HG03575 (cell line): ENCODE results near the gene ACOX3.
"Not testable (repeated sequence)": the region's sequence is repeated elsewhere in the genome, so short reads cannot be mapped to it uniquely, and the experiment has no call there.

ENCODE experiments used
- ATAC-seq: cut with Tn5 transposase; IDR thresholded peaks from one replicate; pipeline ENCODE4 v1.9.1; 2021; ENCODE audit not compliant: unreplicated experiment, insufficient number of reproducible peaks, low FRiP score; ENCODE audit errors: extremely low read depth

The ACOX3 gene

DNA sequence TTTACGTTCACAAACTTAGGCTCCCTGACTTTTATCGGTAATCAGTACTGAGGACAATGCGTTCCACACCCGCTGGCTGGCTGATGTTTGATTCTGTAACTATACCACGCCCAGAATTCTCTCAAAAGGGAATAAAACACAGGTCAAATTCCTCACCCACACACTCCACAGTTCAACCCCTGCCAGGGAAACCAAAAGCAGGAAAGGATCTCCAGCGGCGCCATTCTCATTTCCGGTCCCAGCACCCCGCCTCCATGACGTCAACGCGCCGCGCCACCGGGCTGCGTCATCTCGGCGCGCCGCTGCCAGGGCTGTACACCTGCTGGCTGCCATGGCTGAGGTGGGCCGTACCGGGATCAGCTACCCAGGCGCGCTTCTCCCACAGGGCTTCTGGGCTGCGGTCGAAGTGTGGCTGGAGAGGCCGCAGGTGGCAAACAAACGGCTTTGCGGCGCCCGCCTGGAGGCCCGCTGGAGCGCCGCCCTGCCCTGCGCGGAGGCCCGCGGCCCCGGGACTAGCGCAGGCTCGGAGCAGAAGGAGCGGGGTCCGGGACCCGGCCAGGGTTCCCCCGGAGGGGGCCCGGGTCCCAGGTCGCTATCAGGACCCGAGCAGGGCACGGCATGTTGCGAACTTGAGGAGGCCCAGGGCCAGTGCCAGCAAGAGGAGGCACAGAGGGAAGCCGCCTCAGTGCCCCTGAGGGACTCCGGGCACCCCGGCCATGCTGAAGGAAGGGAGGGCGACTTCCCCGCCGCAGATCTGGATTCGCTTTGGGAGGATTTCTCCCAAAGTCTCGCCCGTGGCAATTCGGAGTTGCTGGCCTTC lies at the start of gene ACOX3, which contains the start of gene TRMT44:
Gene ACOX3, minus strand, starts transcription at position 232 of the 820 bp plus-strand sequence. CDS start 24,202 bp downstream, outside the sequence.
Gene TRMT44, plus strand, starts transcription at position 286 of the 820 bp plus-strand sequence. Its CDS starts 46 bp downstream, at position 332.
- ATAC-seq: no peak

DNA sequence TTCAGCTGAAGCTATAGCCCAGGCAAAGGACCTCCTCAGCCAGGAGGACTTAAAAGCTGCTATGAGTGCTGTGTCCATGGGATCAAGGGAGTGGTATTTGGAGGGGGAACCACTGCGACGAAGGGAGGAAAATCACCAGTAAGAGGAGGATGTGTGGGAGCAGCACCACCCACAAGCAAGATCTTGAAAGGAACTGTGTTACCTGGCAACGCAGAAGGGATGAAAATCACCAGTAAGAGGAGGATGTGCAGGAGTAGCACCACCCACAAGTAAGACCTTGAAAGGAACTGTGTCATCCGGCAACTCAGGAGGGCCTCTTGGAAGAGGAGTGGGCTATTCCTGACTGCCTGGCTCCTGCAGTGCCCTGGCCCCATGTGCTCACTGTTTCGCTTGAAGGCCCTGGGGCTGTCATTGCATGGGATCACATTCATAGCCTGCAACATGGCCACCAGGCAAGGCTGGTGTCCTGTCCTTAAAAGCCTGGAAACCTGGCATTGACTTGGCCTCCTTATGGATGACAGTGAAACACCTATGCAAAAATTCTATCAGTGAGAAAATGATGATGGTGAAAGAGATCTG lies 48.4 kb upstream of the ACOX3 start:
- no peak for ATAC-seq

GRCh38 chr4:8486643-8487042 lies 46.1 kb upstream of the ACOX3 start:
- not testable (repeated sequence) for ATAC-seq

- no peak for ATAC-seq
Observed at GRCh38 chr4:8480221-8480620, 39.7 kb upstream of the ACOX3 start.

DNA sequence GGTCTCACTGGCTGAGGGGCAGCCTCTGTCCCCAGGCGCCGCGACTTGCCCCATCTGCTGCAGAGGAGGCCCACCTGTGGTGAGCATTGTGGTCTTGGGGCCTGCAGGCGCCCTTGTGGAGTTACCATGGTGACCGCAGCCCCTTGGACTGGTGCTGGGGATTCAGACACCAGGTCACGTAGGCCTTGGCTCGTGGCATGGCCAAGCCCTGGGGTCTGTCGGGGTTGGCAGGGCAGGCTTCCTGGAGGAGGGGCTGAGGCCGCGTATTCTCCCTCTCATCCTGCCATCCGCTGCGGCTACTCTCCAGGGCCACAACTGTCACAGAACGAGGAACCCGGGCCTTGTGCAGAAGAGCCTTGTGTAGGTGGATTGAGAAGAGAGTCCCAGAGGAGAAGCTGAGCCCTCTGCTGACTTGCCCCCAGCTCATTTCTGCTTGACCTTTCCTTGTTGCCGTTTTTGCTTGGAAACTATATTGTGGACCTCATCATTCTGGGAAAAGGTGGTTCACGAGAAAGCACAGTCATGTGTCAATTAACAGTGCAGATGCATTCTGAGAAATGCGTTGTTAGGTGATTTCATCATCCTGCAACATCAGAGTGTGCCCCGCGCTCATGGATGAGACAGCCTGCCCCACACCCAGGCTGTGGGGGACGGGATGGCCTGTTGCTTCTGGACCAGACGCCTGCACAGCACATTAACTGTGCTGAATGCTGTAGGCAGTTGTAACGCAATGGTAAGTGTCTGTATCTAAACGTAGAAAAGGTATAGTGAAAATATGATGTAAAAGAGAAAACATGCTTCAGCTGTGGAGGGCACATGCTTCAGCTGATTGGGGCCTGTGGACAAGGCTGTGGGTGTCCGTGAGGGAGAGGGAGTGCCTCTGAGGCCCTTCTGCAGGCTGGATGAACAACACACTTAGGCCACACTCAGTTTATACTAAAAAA lies 38.5 kb upstream of the ACOX3 start:
- no peak for ATAC-seq

GRCh38 chr4:8478371-8478770 lies 37.8 kb upstream of the ACOX3 start:
- ATAC-seq: no peak

DNA sequence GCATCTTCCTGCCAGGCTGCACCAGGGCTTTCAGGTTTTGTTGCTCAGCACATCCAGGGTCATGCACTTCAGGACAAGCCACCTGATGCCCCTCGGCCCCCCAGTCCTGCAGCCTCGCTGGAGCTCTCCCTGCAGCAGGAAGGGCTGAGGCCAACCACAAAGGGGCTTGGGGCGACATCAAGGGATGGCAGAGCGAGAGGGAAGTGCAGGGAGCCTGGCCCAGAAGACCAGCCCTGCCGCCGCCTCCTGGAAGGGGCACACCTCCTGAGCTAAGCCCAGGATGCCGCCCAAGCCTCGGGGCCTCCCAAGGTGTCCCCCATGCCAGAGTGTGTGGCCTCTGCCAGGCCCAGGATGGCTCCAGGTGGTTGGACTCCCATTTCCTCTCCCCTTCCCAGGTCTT lies 37.2 kb upstream of the ACOX3 start:
- no peak for ATAC-seq

- no peak for ATAC-seq
Observed at GRCh38 chr4:8477095-8477635, 36.6 kb upstream of the ACOX3 start.

- ATAC-seq: no peak
Observed at GRCh38 chr4:8475751-8476575, 35.4 kb upstream of the ACOX3 start.

DNA sequence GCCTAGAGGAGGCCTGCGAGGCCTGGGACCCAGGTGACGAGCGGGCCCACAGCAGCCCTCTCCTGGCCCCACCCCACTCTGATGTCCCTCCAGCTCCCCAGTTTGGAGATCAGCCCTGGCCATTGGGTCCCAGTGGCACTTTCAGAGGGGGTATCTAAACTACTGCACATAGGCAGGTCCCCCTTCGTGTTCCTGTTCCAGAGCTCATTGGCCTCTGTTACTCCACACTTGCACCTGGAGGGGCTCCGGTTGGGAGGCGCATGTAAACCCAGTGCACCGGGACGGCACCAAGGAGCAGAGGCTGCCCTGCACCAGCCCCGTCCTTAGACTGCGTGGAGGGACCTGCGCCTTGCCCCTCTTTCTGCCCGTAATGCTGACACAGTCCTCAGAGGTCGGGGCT lies 34.3 kb upstream of the ACOX3 start:
- ATAC-seq: no peak

GRCh38 chr4:8473920-8474590 lies 33.5 kb upstream of the ACOX3 start:
- no peak for ATAC-seq

DNA sequence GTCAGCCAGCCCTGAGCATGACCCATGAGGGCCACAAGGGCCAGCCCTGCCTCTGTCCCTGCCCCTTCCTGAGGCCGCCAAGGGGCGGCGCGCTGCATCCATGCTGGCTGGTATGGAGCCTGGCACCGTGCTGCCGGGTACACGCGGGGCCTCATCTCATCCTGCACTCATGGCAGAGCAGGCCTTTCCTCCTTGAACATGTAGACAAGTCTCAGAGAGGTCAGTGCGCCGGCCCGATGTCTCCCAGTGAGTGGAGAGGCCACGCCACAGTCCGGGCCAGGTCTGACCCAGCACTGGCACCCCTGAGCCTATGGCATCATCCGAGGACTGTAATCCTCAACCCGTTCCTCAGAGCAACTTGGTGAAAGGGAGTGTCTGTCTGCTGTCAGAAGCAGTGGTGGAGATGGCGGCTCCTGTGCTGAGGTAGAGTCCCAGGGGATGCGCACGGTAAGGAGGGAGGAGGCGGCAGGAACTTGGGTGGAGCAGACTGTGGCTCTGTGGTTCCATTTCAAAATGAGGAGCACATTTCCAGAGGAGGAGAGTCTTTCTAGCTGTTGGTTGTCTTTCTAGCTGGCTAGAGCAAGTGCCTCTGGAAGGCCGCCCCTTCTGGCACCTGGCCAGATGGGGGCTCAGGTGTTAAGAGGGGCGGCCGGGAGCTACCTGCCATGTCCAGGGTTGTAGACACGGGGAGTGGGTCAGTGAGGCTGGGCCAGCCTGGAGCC lies 32.8 kb upstream of the ACOX3 start:
- no peak for ATAC-seq

GRCh38 chr4:8472689-8473197 lies 32.2 kb upstream of the ACOX3 start:
- no peak for ATAC-seq

- no peak for ATAC-seq
Observed at GRCh38 chr4:8472158-8472688, 31.7 kb upstream of the ACOX3 start.

DNA sequence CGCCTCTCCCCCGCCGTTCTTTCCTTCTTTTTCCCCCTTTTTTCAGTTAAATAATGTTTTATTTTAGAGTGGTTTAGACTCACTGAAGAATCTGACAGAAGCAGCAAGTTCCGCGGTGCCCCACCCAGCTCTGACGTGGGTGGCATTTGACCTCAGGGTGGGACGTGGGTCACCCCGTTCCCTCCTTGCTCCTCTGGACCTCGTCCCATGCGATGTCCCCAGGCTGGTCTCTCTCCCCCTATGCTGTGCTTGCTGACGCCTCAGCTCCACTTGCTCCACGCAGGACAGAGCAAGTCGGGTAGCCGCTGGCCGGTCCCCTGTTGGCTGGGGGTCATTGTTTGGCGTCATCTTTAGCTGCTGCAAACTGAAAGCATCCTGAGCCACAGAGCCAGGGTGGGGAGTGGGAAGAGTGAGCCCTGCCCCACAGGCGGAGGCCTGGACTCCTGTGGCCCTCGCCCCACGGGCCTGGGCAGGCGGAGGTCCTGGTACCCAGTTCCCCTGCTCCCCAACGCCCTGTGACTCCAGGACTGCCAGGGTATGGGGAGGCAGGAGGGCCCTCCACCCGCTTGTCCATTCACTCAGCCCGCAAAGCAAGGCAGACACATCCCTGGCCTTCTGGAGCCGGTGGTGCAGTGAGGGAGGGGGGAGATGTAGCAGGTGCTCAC lies 30.8 kb upstream of the ACOX3 start:
- no peak for ATAC-seq

GRCh38 chr4:8470451-8471024 lies 30.0 kb upstream of the ACOX3 start:
- ATAC-seq: no peak
